H1 (cell line): Measurements from ENCODE around the gene NEGR1. TPM values are rescaled to one million over a fixed set of nuclear protein-coding genes. Genes with fewer than 3 reads are reported as not detected.

Experiments used
- CTCF ChIA-PET: fragments of 300-600 bp; sonication (Branson Sonifier 250); formaldehyde crosslinking; loops from one replicate; lab custom pipeline; 2021; ENCODE audit not compliant: partially characterized antibody; lab: Charles Lee
- POLR2A ChIA-PET: fragments of 300-600 bp; sonication (Branson Sonifier 250); formaldehyde crosslinking; loops from one replicate; lab custom pipeline; 2021; ENCODE audit warnings: inconsistent platforms; ENCODE audit not compliant: partially characterized antibody; lab: Charles Lee
- DNase-seq, 2 experiments: peaks; one replicate each; pipeline versions ENCODE4 v3.0.0 to v3.0.0-alpha.2; 2010 to 2022; ENCODE audit warnings: low spot score in 2 of 2, low read depth in 1 of 2, mixed read lengths in 1 of 2
- FAIRE-seq: peaks from 2 replicates; lab custom pipeline; 2011; peaks lifted over from hg19 to GRCh38; lab: Jason Lieb, UNC
- H2AFZ ChIP-seq: 2 replicates; pipeline ENCODE4 v1.8.1; 2012; ENCODE audit warnings: low read length, inconsistent platforms
- H2AK5ac ChIP-seq: 2 replicates; pipeline ENCODE4 v1.6.1; 2013; ENCODE audit warnings: low read depth, low read length
- H2BK120ac ChIP-seq: replicated peaks from 2 replicates; pipeline ENCODE3; 2013; ENCODE audit warnings: low read depth, low read length, inconsistent platforms
- H2BK12ac ChIP-seq: 2 replicates; pipeline ENCODE4 v1.6.1; 2013; ENCODE audit warnings: low read depth, low read length
- H2BK15ac ChIP-seq: 2 replicates; pipeline ENCODE4 v1.6.1; 2013; ENCODE audit warnings: low read length
- H2BK20ac ChIP-seq: 2 replicates; pipeline ENCODE4 v1.6.1; 2013; ENCODE audit warnings: low read length
- H2BK5ac ChIP-seq: 2 replicates; pipeline ENCODE4 v1.6.1; 2013; ENCODE audit warnings: low read depth, low read length
- H3K14ac ChIP-seq: 2 replicates; pipeline ENCODE4 v1.6.1; 2013; ENCODE audit warnings: inconsistent platforms; ENCODE audit not compliant: insufficient read length
- H3K18ac ChIP-seq: 2 replicates; pipeline ENCODE4 v1.6.1; 2013; ENCODE audit warnings: low read length; ENCODE audit errors: extremely low read depth
- H3K23ac ChIP-seq: 2 replicates; pipeline ENCODE4 v1.6.1; 2013; ENCODE audit warnings: inconsistent platforms; ENCODE audit not compliant: insufficient read length
- H3K23me2 ChIP-seq: 2 replicates; pipeline ENCODE4 v1.6.1; 2013; ENCODE audit warnings: low read depth, low read length
- H3K27ac ChIP-seq: 2 replicates; pipeline ENCODE4 v1.6.1; 2011; ENCODE audit warnings: low read depth, low read length, inconsistent platforms
- H3K27me3 ChIP-seq, 4 experiments: replicated peaks in 1 of 4; 1 replicate in 1 of 4; 2 replicates in 3 of 4; pipeline versions ENCODE4 v1.6.1 to v1.8.1; 2011 to 2013; ENCODE audit warnings: low read length in 3 of 4, mild to moderate bottlenecking in 3 of 4, inconsistent platforms in 2 of 4, mixed read lengths in 2 of 4, moderate library complexity in 1 of 4; ENCODE audit not compliant: control insufficient read depth in 3 of 4, insufficient read depth in 3 of 4; ENCODE audit errors: extremely low read depth in 1 of 4
- H3K36me3 ChIP-seq, 4 experiments: 2 replicates each; pipeline versions ENCODE4 v1.6.1 to v1.8.1; 2011 to 2013; ENCODE audit warnings: mild to moderate bottlenecking in 4 of 4, low read length in 3 of 4, moderate library complexity in 2 of 4, control low read depth in 1 of 4, inconsistent platforms in 1 of 4; ENCODE audit not compliant: insufficient read depth in 4 of 4, control insufficient read depth in 2 of 4
- H3K4ac ChIP-seq: replicated peaks from 2 replicates; pipeline ENCODE3; 2013; ENCODE audit warnings: low read length, low read depth, mixed read lengths, inconsistent platforms; ENCODE audit not compliant: insufficient read length
- H3K4me1 ChIP-seq, 4 experiments: replicated peaks in 1 of 4; 1 replicate in 1 of 4; 2 replicates in 3 of 4; pipeline versions ENCODE4 v1.6.1 to v1.8.1; 2011 to 2013; ENCODE audit warnings: low read length in 3 of 4, inconsistent platforms in 2 of 4, mixed read lengths in 1 of 4; ENCODE audit not compliant: insufficient read depth in 4 of 4, control insufficient read depth in 3 of 4
- H3K4me2 ChIP-seq, 2 experiments: 2 replicates each; pipeline versions ENCODE4 v1.6.1 to v1.8.1; 2011 to 2013; ENCODE audit warnings: low read depth in 2 of 2, low read length in 2 of 2, control low read depth in 1 of 2, inconsistent platforms in 1 of 2, mild to moderate bottlenecking in 1 of 2; ENCODE audit not compliant: insufficient read depth in 1 of 2
- H3K4me3 ChIP-seq, 4 experiments: fragments of 200-600, 300-600 bp in 1 of 4; sonication (generic), shearing (Covaris generic), sonication (Bioruptor Twin) in 1 of 4; 2 replicates each; pipeline versions ENCODE4 v1.5.1 to v1.8.1; 2011 to 2016; ENCODE audit warnings: low read length in 4 of 4, low read depth in 3 of 4, control low read depth in 2 of 4, inconsistent platforms in 2 of 4, mild to moderate bottlenecking in 2 of 4, mixed read lengths in 1 of 4, moderate library complexity in 1 of 4; ENCODE audit not compliant: insufficient read depth in 2 of 4; ENCODE audit errors: extremely low read depth in 1 of 4
- H3K56ac ChIP-seq: replicated peaks from 2 replicates; pipeline ENCODE3; 2013; ENCODE audit warnings: low read depth, mild to moderate bottlenecking, mixed read lengths, low read length, inconsistent platforms; ENCODE audit not compliant: insufficient read length
- H3K79me1 ChIP-seq: 2 replicates; pipeline ENCODE4 v1.6.1; 2013; ENCODE audit warnings: low read depth, low read length, control low read depth
- H3K79me2 ChIP-seq, 2 experiments: 2 replicates each; pipeline versions ENCODE4 v1.6.1 to v1.8.1; 2012 to 2013; ENCODE audit warnings: low read length in 2 of 2, mild to moderate bottlenecking in 2 of 2, inconsistent platforms in 1 of 2; ENCODE audit not compliant: insufficient read depth in 2 of 2, control insufficient read depth in 1 of 2
- H3K9ac ChIP-seq, 4 experiments: replicated peaks in 1 of 4; 1 replicate in 1 of 4; 2 replicates in 3 of 4; pipeline versions ENCODE4 v1.6.1 to v1.8.1; 2011 to 2013; ENCODE audit warnings: low read depth in 3 of 4, low read length in 3 of 4, control low read depth in 2 of 4, mild to moderate bottlenecking in 2 of 4, moderate library complexity in 2 of 4, inconsistent platforms in 1 of 4; ENCODE audit errors: extremely low read depth in 1 of 4
- H3K9me3 ChIP-seq, 2 experiments: 2 replicates each; pipeline versions ENCODE4 v1.6.1 to v1.8.1; 2012 to 2013; ENCODE audit warnings: mild to moderate bottlenecking in 2 of 2, moderate library complexity in 2 of 2, control low read depth in 1 of 2, inconsistent platforms in 1 of 2, low read depth in 1 of 2, low read length in 1 of 2, mixed read lengths in 1 of 2; ENCODE audit not compliant: insufficient read depth in 2 of 2
- H4K20me1 ChIP-seq, 2 experiments: replicated peaks in 1 of 2; 2 replicates each; pipeline versions ENCODE3 to v1.8.1; 2011 to 2013; ENCODE audit warnings: inconsistent platforms in 2 of 2, low read length in 2 of 2, mild to moderate bottlenecking in 1 of 2; ENCODE audit not compliant: insufficient read depth in 2 of 2, control insufficient read depth in 1 of 2
- H4K5ac ChIP-seq: 2 replicates; pipeline ENCODE4 v1.6.1; 2013; ENCODE audit warnings: low read length, low read depth, mixed read lengths, inconsistent platforms; ENCODE audit not compliant: insufficient read length
- H4K8ac ChIP-seq: 2 replicates; pipeline ENCODE4 v1.8.0; 2013; ENCODE audit warnings: mild to moderate bottlenecking, moderate library complexity, low read length, inconsistent platforms; ENCODE audit not compliant: insufficient read depth; ENCODE audit errors: extremely low read depth
- H4K91ac ChIP-seq: replicated peaks from 2 replicates; pipeline ENCODE3; 2013; ENCODE audit warnings: low read length, mixed read lengths, inconsistent platforms; ENCODE audit not compliant: insufficient read length
- CTCF ChIP-seq, 3 experiments: IDR thresholded peaks; 1 replicate in 2 of 3; 2 replicates in 1 of 3; pipeline versions ENCODE4 v1.5.1 to v1.6.1; 2011; ENCODE audit warnings: low read length in 3 of 3, mild to moderate bottlenecking in 3 of 3, inconsistent platforms in 2 of 3, low read depth in 1 of 3, moderate library complexity in 1 of 3; ENCODE audit not compliant: insufficient read depth in 1 of 3; ENCODE audit errors: control extremely low read depth in 1 of 3
- EZH2 ChIP-seq: fragments of 200-600 bp; sonication (generic); IDR thresholded peaks from 2 replicates; pipeline ENCODE4 v1.7.1; 2012; ENCODE audit warnings: low read depth, mild to moderate bottlenecking, moderate library complexity, low read length, inconsistent platforms; ENCODE audit not compliant: severe bottlenecking
- RAD21 ChIP-seq, 2 experiments: IDR thresholded peaks in 1 of 2; conservative IDR thresholded peaks in 1 of 2; 2 replicates each; pipeline ENCODE4 v1.6.1; 2011; ENCODE audit warnings: low read depth in 2 of 2, low read length in 2 of 2, improper control_type of control experiment in 1 of 2, inconsistent platforms in 1 of 2, mild to moderate bottlenecking in 1 of 2, moderate library complexity in 1 of 2
- WGBS, 2 experiments: shearing (Covaris generic) in 1 of 2; methylation state at CpG; one replicate each; pipeline versions ENCODE4 v1.1.6 to v1.1.7; 2013 to 2015; ENCODE audit warnings: low lambda C conversion rate in 2 of 2, mixed read lengths in 2 of 2, inconsistent platforms in 1 of 2, low coverage in 1 of 2, missing lambda C conversion rate in 1 of 2; ENCODE audit not compliant: insufficient replicate concordance in 2 of 2, insufficient coverage in 1 of 2, insufficient read length in 1 of 2; ENCODE audit errors: extremely low coverage in 1 of 2, missing lambda C conversion rate in 1 of 2; 5-methylcytosine and 5-hydroxymethylcytosine counted together
- polyA plus RNA-seq, 7 experiments: library from polyadenylated mRNA; depleted of rRNA in 3 of 7; stranded (reverse) in 5 of 7; unstranded in 2 of 7; fragments of >200 nt in 5 of 7; fragments of 200-250 nt in 2 of 7; gene quantifications; 1 replicate in 5 of 7; 2 replicates in 1 of 7; 4 replicates in 1 of 7; pipeline versions ENCODE4 v1.2.1 to v1.2.3, GENCODE V29; 2011 to 2013; ENCODE audit warnings: missing spikeins in 2 of 7, mixed read lengths in 2 of 7
- total RNA-seq: library from RNA; stranded (reverse); fragmentation: NEBNext Ultra II Directional; extraction: Animal tissue kit (Norgen Biotek cat#: 25700); gene quantifications from 2 replicates; pipeline ENCODE4 v1.2.1, GENCODE V29; 2021

The NEGR1 gene
- total and polyA plus RNA-seq, 2 of the 8 experiments (the other 6 are each of a cell fraction or from before 2014, with no cell fraction given) = 0.71 to 1.3 TPM

DNA sequence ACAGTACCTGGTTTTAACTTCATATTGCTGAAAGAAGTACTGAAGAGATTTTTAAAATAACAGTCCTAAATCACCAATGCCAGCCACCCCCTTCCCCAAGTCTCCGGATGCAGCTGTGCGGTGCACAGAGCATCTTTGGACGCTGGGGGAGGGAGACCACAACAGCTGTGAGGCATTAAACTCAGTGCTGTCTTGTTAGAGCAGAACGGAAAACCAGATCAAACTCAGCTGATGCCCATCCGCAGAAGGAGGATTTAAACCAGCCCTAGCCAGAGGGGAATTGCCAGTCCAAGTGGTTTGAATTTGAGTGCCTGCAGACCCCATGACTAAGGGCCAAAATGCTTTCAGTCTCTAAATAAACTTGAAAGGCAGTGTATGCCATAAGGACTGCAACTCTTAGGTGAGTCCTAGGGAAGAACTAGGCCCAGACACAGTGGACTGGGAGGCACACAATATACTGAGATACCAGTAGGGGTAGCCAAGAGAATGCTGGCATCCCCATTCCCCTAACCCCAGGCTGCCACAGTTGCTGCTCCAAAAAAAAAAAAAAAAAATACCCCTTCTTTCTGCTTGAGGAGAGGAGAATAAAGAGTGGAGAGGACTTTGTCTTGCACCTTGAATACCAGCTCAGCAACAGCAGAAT is 576.2 kb downstream of the NEGR1 start:
- Histone ChIP-seq H3K56ac (no peak overlapping the region), H3K36me3 (no peaks in the 10 kb centered on the region), H2BK5ac (no peak overlapping the region), H2BK120ac (no peak overlapping the region), H4K91ac (no peak overlapping the region), H4K5ac (no peak overlapping the region), H3K14ac (no peak overlapping the region), H2BK12ac (no peak overlapping the region), H2AK5ac (no peak overlapping the region), H3K4me2 (no peak overlapping the region), H2BK15ac (no peak overlapping the region), H2BK20ac (no peak overlapping the region), H2AFZ (no peak overlapping the region), H4K20me1 (no peaks in the 10 kb centered on the region), H3K9ac (no peak overlapping the region), H3K23me2 (no peaks in the 10 kb centered on the region), H3K4ac (no peak overlapping the region), H3K27me3 (no peaks in the 10 kb centered on the region), H3K79me2 (no peaks in the 10 kb centered on the region), H3K79me1 (no peaks in the 10 kb centered on the region), H3K23ac (no peak overlapping the region), H3K4me1 (no peaks in the 10 kb centered on the region), H4K8ac (no peak overlapping the region), H3K9me3 (peaks cover 0 to 7% of the 10 kb centered on the region in 2 experiments; a peak in 2 of 4 replicates), H3K4me3 (no peak overlapping the region), H3K27ac (no peak overlapping the region), H3K18ac (no peak overlapping the region)
- FAIRE-seq (no peak), DNase-seq (no peak)
- CTCF ChIA-PET = interaction anchor here (0.6 to 0.7 kb wide), 3 partner anchors 13 to 799 kb away, joined by 3 to 5 read pairs (median 3); no protein-coding TSS in a partner anchor
- POLR2A ChIA-PET = no interaction called here
- TF ChIP-seq CTCF (IDR thresholded peaks at IDR 0.05; ENCODE audit: control extremely low read depth in 1 of 3, insufficient read depth in 1 of 3, low read depth in 1 of 3, low read length in 3 of 3) (peak in 1 of 3 experiments; percentile 20; a peak in 1 of 4 replicates), EZH2 (no peak), RAD21 (IDR thresholded peaks at IDR 0.05 in 1 of 2, conservative IDR thresholded peaks at IDR 0.05 in 1 of 2; ENCODE audit: low read depth in 2 of 2, low read length in 2 of 2) (peak; percentile 28 to 33; a peak in 3 of 4 replicates)
- WGBS, 2 experiments = 87% methylated on average over 5 of the region's 5 CpGs; no CpG with 5 or more reads in 1 of the 2 experiments
